Loucy (cell line): ENCODE results near the gene GAS7.

Experiments
- CTCF ChIP-seq: fragments of 200-600 bp; sonication (generic); conservative IDR thresholded peaks from 2 replicates; pipeline ENCODE4 v1.5.1; 2014; ENCODE audit warnings: mild to moderate bottlenecking, antibody characterized with exemption, low read length
- EZH2phosphoT487 ChIP-seq: fragments of 200-600 bp; IDR thresholded peaks from 2 replicates; pipeline ENCODE4 v1.6.1; 2018; ENCODE audit warnings: antibody characterized with exemption, mild to moderate bottlenecking, moderate library complexity, borderline replicate concordance

GRCh38 chr17:10198509-10199249 is at the start of gene GAS7:
- TF ChIP-seq CTCF (no peak), EZH2phosphoT487 (no peak)
